ENCODE results near the gene CIB2.
A peak's percentile ranks its signal among the peaks of the same experiment; 100 is the strongest.

CIB2 gene

GRCh38 chr15:78064544-78064943 lies 66.7 kb downstream of the CIB2 start:
- DNase-seq, result no peak

- DNase-seq, result no peak
Observed at GRCh38 chr15:78063970-78064385, 67.3 kb downstream of the CIB2 start.

GRCh38 chr15:78063217-78063616 lies 68.0 kb downstream of the CIB2 start:
- DNase-seq, result no peak

GRCh38 chr15:78061963-78062427 lies 69.2 kb downstream of the CIB2 start:
- peak in 1 of 5 donors; percentile 63 for DNase-seq

- DNase-seq, result no peak
Observed at GRCh38 chr15:78060232-78060631, 71.0 kb downstream of the CIB2 start.

GRCh38 chr15:78059110-78059839 lies 72.0 kb downstream of the CIB2 start:
- no peak for DNase-seq

- no peak for DNase-seq
Observed at GRCh38 chr15:78058401-78058935, 72.8 kb downstream of the CIB2 start.

GRCh38 chr15:78057803-78058202 lies 73.4 kb downstream of the CIB2 start:
- DNase-seq, result no peak

GRCh38 chr15:78056714-78057269 lies 74.5 kb downstream of the CIB2 start:
- no peak for DNase-seq

GRCh38 chr15:78055919-78056713 lies 75.1 kb downstream of the CIB2 start:
- DNase-seq, result no peak

- DNase-seq, result no peak
Observed at GRCh38 chr15:78054966-78055365, 76.3 kb downstream of the CIB2 start.

Measured in T-helper 1 cell (primary cell).